Breast epithelium (tissue), 4 donors: ENCODE measurements around the gene PDZRN3. TPM values are rescaled to one million over a fixed set of nuclear protein-coding genes. Genes with fewer than 3 reads are reported as not detected.

ENCODE experiments used
- DNase-seq, 2 donors: peaks; one replicate each; pipeline ENCODE4 v3.0.0-alpha.2; 2019; ENCODE audit warnings: low spot score in 2 of 2
- H3K27ac ChIP-seq, 2 donors: fragments of 200-600 bp; sonication (generic) in 1 of 2; one replicate each; pipeline ENCODE4 v1.5.1; 2016 to 2019; ENCODE audit warnings: mild to moderate bottlenecking in 1 of 2
- H3K27me3 ChIP-seq, 2 donors: fragments of 200-600 bp; sonication (generic) in 1 of 2; one replicate each; pipeline versions ENCODE4 v1.5.1 to v1.6.0; 2017 to 2019; ENCODE audit warnings: control low read depth in 1 of 2, mild to moderate bottlenecking in 1 of 2
- H3K36me3 ChIP-seq: fragments of 200-600 bp; one replicate; pipeline ENCODE4 v1.5.1; 2019
- H3K4me1 ChIP-seq, 2 donors: fragments of 200-600 bp; sonication (generic); one replicate each; pipeline ENCODE4 v1.5.1; 2016 to 2019; ENCODE audit warnings: control low read depth in 1 of 2
- H3K4me3 ChIP-seq, 3 donors: fragments of 200-600 bp; sonication (generic); 1 replicate in 2 of 3; 2 replicates in 1 of 3; pipeline ENCODE4 v1.5.1; 2016 to 2019; ENCODE audit warnings: mild to moderate bottlenecking in 3 of 3, moderate library complexity in 2 of 3
- H3K9me3 ChIP-seq, 2 donors: fragments of 200-600 bp; sonication (generic) in 1 of 2; one replicate each; pipeline ENCODE4 v1.5.1; 2016 to 2019; ENCODE audit warnings: control low read depth in 1 of 2
- POLR2A ChIP-seq: fragments of 450-650 bp; IDR thresholded peaks from one replicate; pipeline ENCODE4 v1.6.1; 2016; ENCODE audit warnings: antibody characterized with exemption, mild to moderate bottlenecking, moderate library complexity
- POLR2AphosphoS5 ChIP-seq, 3 donors: sonication (generic); formaldehyde crosslinking; IDR thresholded peaks; one replicate each; pipeline ENCODE4 v1.6.1; 2017; ENCODE audit warnings: antibody characterized with exemption in 3 of 3
- intact Hi-C: fragments of 100-400 bp; cut with DNase I; formaldehyde crosslinking; loops from one replicate; pipeline ENCODE4 v1.15.1; 2023; ENCODE audit warnings: low total_unique reads
- total RNA-seq, 3 donors: library from RNA; depleted of rRNA; stranded (reverse); fragments of >200 nt; gene quantifications; one replicate each; pipeline ENCODE4 v1.1.0, GENCODE V29; 2016
- TF ChIP-seq, protein P1 (sequence below), 3 donors: fragments of 450-650 bp; IDR thresholded peaks; one replicate each; pipeline ENCODE4 v1.5.1; 2016 to 2017; ENCODE audit warnings: antibody characterized with exemption in 3 of 3, mild to moderate bottlenecking in 3 of 3, moderate library complexity in 3 of 3

The PDZRN3 gene
- total RNA-seq, 3 donors from 2014 or later = 36.0 to 79.6 (median 37.6) TPM

DNA sequence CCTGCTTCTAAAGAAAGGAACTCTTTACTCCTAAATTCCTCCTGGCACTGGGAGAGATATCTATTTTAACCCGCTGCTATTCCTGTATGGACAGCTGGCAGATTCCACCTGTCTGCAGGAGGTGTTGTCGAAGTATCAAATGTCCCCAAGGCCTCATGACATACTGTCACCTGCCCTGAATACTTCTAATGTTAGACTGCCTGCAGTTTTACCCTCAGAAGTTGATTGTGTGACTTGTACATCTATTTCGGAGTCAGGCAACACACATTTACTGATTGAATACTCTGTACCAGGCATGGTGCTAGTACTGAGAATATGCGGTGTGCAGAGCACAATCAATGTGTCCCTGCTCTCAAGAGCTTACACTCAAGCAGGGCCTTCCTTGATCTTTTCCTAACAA lies 38.6 kb downstream of the PDZRN3 start:
- intact Hi-C loops = no loop called here
- H3K27me3 ChIP-seq = no peaks in the 10 kb centered on the region
- H3K9me3 ChIP-seq = no peaks in the 10 kb centered on the region
- DNase-seq = no peak
- H3K36me3 ChIP-seq = no peaks in the 10 kb centered on the region
- no peak overlapping the region for H3K27ac ChIP-seq
- H3K4me1 ChIP-seq = no peaks in the 10 kb centered on the region
- TF ChIP-seq POLR2AphosphoS5 (IDR thresholded peaks at IDR 0.05) (no peak), POLR2A (no peak)
- TF ChIP-seq, protein P1, sequence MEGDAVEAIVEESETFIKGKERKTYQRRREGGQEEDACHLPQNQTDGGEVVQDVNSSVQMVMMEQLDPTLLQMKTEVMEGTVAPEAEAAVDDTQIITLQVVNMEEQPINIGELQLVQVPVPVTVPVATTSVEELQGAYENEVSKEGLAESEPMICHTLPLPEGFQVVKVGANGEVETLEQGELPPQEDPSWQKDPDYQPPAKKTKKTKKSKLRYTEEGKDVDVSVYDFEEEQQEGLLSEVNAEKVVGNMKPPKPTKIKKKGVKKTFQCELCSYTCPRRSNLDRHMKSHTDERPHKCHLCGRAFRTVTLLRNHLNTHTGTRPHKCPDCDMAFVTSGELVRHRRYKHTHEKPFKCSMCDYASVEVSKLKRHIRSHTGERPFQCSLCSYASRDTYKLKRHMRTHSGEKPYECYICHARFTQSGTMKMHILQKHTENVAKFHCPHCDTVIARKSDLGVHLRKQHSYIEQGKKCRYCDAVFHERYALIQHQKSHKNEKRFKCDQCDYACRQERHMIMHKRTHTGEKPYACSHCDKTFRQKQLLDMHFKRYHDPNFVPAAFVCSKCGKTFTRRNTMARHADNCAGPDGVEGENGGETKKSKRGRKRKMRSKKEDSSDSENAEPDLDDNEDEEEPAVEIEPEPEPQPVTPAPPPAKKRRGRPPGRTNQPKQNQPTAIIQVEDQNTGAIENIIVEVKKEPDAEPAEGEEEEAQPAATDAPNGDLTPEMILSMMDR (IDR thresholded peaks at IDR 0.05) = no peak
- H3K4me3 ChIP-seq = no peak overlapping the region

DNA sequence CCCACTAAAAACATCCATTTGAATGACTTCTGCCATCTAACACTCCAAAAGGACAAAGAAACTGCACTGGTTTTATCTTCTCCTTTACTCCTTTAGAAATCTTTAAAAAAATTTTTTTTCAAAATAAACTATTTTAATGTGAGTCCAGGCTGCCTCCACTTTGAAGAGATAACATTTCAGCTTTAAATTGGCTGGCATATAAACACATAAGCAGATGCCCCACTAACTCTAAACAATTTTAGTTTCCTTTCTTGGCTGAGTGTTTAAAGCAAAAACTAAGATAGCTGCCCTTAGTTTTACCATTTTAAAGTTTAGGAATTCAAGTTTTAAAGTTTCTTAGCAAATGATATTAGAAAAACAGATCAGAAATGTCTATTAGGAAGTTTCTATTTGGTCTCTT lies 39.9 kb downstream of the PDZRN3 start:
- DNase-seq = no peak
- Histone ChIP-seq H3K27me3 (no peaks in the 10 kb centered on the region), H3K27ac (no peak overlapping the region), H3K4me1 (no peaks in the 10 kb centered on the region), H3K36me3 (no peaks in the 10 kb centered on the region), H3K9me3 (no peaks in the 10 kb centered on the region), H3K4me3 (no peak overlapping the region)
- TF ChIP-seq POLR2AphosphoS5 (IDR thresholded peaks at IDR 0.05) = no peak
- TF ChIP-seq POLR2A = no peak
- TF ChIP-seq, protein P1 (IDR thresholded peaks at IDR 0.05) = no peak
- intact Hi-C loops = no loop called here

DNA sequence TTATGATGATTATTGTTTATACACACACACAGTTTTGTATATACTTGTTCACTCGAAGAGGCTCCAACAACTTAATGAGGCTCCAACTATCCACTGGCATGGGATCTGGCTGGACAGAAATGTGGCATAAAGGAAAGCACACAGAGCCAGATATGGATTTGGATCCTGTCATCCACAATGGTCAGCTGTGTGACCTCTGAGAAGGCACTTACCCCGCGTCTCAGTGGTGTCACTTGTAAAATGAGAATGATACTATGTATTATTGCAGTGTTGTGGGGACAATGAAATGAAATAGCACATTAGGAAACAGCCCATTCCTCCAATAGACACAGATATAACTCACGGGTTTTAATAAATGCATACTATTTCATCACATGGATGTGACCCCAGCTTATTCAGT lies 42.2 kb downstream of the PDZRN3 start:
- intact Hi-C loops = no loop called here
- no peak for DNase-seq
- TF ChIP-seq, protein P1 (IDR thresholded peaks at IDR 0.05) = no peak
- TF ChIP-seq POLR2A = no peak
- TF ChIP-seq POLR2AphosphoS5 (IDR thresholded peaks at IDR 0.05) = no peak
- Histone ChIP-seq H3K27me3 (no peaks in the 10 kb centered on the region), H3K36me3 (no peaks in the 10 kb centered on the region), H3K4me1 (no peaks in the 10 kb centered on the region), H3K4me3 (no peak overlapping the region), H3K9me3 (no peaks in the 10 kb centered on the region), H3K27ac (no peak overlapping the region)

DNA sequence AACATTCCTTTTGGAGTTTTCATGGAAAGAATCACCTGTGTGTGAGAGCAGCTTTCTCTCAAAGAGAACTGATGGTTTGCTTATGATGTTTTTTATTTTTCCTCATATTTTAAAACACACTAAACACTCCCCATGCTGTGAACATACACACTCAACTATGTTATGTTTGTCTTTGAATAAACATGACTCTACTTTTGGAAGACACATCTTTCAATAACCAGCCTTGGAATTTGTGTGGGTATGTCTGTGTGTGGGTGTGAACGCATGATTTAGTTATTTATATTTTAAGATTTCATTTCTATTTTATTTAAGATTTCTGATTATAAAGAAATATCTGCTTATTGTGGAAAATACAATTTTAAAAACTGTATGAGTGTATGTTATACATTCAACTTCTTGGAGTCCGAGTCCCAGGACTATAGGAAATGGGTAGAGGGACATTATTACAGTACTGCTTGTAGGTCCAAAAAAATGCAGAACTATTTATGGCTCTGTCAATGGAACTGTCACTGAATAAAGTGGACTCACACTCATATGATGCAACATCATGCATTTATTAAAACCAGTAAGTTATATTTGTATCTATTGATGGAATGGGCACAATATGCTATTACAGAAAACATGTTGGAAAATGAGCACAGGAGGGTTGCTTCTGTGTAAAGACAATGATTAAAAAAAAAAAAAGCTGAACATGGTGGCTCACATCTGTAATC lies 43.5 kb downstream of the PDZRN3 start:
- Histone ChIP-seq H3K4me1 (no peaks in the 10 kb centered on the region), H3K9me3 (no peaks in the 10 kb centered on the region), H3K4me3 (no peak overlapping the region), H3K27me3 (no peaks in the 10 kb centered on the region), H3K36me3 (no peaks in the 10 kb centered on the region), H3K27ac (no peak overlapping the region)
- DNase-seq = no peak
- no peak for TF ChIP-seq POLR2AphosphoS5 (IDR thresholded peaks at IDR 0.05)
- no peak for TF ChIP-seq POLR2A
- TF ChIP-seq, protein P1 (IDR thresholded peaks at IDR 0.05) = no peak
- intact Hi-C loops = no loop called here

DNA sequence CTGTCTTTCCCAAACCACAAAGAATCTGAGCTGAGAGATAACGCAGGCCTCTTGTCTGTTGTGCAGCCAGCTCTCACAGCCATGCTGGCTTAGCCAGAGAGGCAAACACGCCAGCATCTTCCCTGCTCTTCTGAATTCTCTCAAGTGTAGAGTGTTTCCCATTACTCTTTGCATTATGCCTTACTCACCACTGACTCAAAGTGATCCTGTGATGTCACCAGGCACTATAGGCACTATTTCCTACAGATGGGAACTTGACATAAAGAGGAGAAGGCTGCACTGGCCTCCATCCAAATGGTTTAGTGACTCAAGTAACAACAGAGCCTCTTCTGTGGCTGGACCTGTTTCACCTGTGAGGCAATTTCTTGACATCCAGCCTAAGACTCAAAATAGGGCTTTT lies 44.4 kb downstream of the PDZRN3 start:
- no peak for TF ChIP-seq POLR2A
- TF ChIP-seq, protein P1 (IDR thresholded peaks at IDR 0.05) = no peak
- no peak for TF ChIP-seq POLR2AphosphoS5 (IDR thresholded peaks at IDR 0.05)
- Histone ChIP-seq H3K4me3 (no peak overlapping the region), H3K9me3 (no peaks in the 10 kb centered on the region), H3K36me3 (no peaks in the 10 kb centered on the region), H3K27me3 (no peaks in the 10 kb centered on the region), H3K4me1 (no peaks in the 10 kb centered on the region), H3K27ac (peak overlapping the region in 1 of 2 donors; percentile 40)
- peak in 1 of 2 donors; percentile 47 for DNase-seq
- intact Hi-C loops = no loop called here
